Motor neuron (in vitro differentiated cells): ENCODE measurements around the gene HAPSTR1. TPM values are rescaled to one million over a fixed set of nuclear protein-coding genes. Genes with fewer than 3 reads are reported as not detected.

ENCODE experiments used
- ATAC-seq, 8 experiments: fragments of 200-7000 bp; cut with Tn5 transposase; replicated peaks in 6 of 8; 2 replicates each; pipeline ENCODE4 v1.8.0; 2021; ENCODE audit warnings: mild to moderate bottlenecking in 8 of 8, moderate library complexity in 8 of 8
- H3K27ac ChIP-seq, 2 donors: fragments of 250-450 bp; sonication (Bioruptor Pico); 2 replicates each; pipeline ENCODE4 v1.9.0; 2021; ENCODE audit warnings: antibody characterized with exemption in 2 of 2, mild to moderate bottlenecking in 2 of 2, moderate library complexity in 1 of 2
- H3K4me1 ChIP-seq, 2 donors: fragments of 250-450 bp; sonication (Bioruptor Pico); replicated peaks in 1 of 2; 2 replicates each; pipeline ENCODE4 v1.6.1; 2021; ENCODE audit warnings: antibody characterized with exemption in 2 of 2, mild to moderate bottlenecking in 2 of 2, moderate library complexity in 1 of 2
- H3K4me3 ChIP-seq, 5 donors: fragments of 250-450 bp; sonication (Bioruptor Pico); 2 replicates each; pipeline ENCODE4 v1.9.0; 2021; ENCODE audit warnings: antibody characterized with exemption in 5 of 5, mild to moderate bottlenecking in 5 of 5, moderate library complexity in 4 of 5
- WGBS, 10 experiments: fragments of 450-650 bp; shearing (Covaris generic); methylation state at CpG; one replicate each; pipeline ENCODE4 v1.0.0; 2022; 5-methylcytosine and 5-hydroxymethylcytosine counted together
- in situ Hi-C, 9 experiments: fragments of 400-800 bp; cut with MboI; loops; one replicate each; pipeline ENCODE4 v1.15.0; 2021; ENCODE audit warnings: low sequenced_read_pairs in 9 of 9, low pct_unique_long_range_greater_than_20kb in 2 of 9; ENCODE audit not compliant: unreplicated experiment in 9 of 9
- total RNA-seq, 8 experiments: library from RNA; unstranded; fragments of 300-600 nt; gene quantifications; 2 replicates each; pipeline versions ENCODE4 v1.2.3 to v1.2.4, GENCODE V29; 2022

The HAPSTR1 gene
- total RNA-seq, 8 experiments from 2014 or later = 31.3 to 74.1 (median 46.4) TPM

- WGBS, 10 experiments = 63 to 100% (median 93%) methylated on average over 2 to 8 of the region's 9 CpGs; no CpG with 5 or more reads in 1 of the 10 experiments
- peak in 2 of 8 experiments; percentile 3 to 23 for ATAC-seq
- Histone ChIP-seq H3K27ac (no peak overlapping the region), H3K4me1 (peaks cover 36 to 59% of the 10 kb centered on the region in 2 donors), H3K4me3 (no peak overlapping the region)
- in situ Hi-C loops = no loop called here
Observed at GRCh38 chr16:9107025-9107970, 15.9 kb downstream of the HAPSTR1 start.

- WGBS, 10 experiments = 32 to 100% (median 89%) methylated on average over 1 to 4 of the region's 4 CpGs; no CpG with 5 or more reads in 4 of the 10 experiments
- peak in 1 of 8 experiments; percentile 20 for ATAC-seq
- Histone ChIP-seq H3K27ac (no peak overlapping the region), H3K4me3 (no peak overlapping the region), H3K4me1 (peaks cover 35 to 58% of the 10 kb centered on the region in 2 donors)
- in situ Hi-C loops = no loop called here
Observed at GRCh38 chr16:9109255-9109654, 17.8 kb downstream of the HAPSTR1 start.

GRCh38 chr16:9112166-9112843 lies 20.9 kb downstream of the HAPSTR1 start:
- H3K4me3 ChIP-seq = no peak overlapping the region
- WGBS, 10 experiments = 23 to 100% (median 48%) methylated on average over 1 to 5 of the region's 5 CpGs; no CpG with 5 or more reads in 2 of the 10 experiments
- peak in 7 of 8 experiments; percentile 17 to 36 (median 20) for ATAC-seq
- in situ Hi-C loops = no loop called here
- no peak overlapping the region for H3K27ac ChIP-seq
- H3K4me1 ChIP-seq = peaks cover 31 to 48% of the 10 kb centered on the region in 2 donors

- H3K27ac ChIP-seq = no peak overlapping the region
- in situ Hi-C loops = no loop called here
- ATAC-seq = no peak
- no peak overlapping the region for H3K4me3 ChIP-seq
- H3K4me1 ChIP-seq = peaks cover 31 to 46% of the 10 kb centered on the region in 2 donors
- WGBS, 10 experiments = 38 to 100% (median 77%) methylated on average over 1 of the region's 1 CpG; no CpG with 5 or more reads in 2 of the 10 experiments
Observed at GRCh38 chr16:9112844-9113186, 21.4 kb downstream of the HAPSTR1 start.

GRCh38 chr16:9113707-9114106 lies 22.3 kb downstream of the HAPSTR1 start:
- peaks cover 26 to 40% of the 10 kb centered on the region in 2 donors for H3K4me1 ChIP-seq
- ATAC-seq = no peak
- in situ Hi-C loops = no loop called here
- WGBS, 10 experiments = 95 to 100% (median 100%) methylated on average over 1 to 3 of the region's 3 CpGs
- no peak overlapping the region for H3K27ac ChIP-seq
- no peak overlapping the region for H3K4me3 ChIP-seq

GRCh38 chr16:9114112-9114511 lies 22.7 kb downstream of the HAPSTR1 start:
- in situ Hi-C loops = no loop called here
- no peak overlapping the region for H3K4me3 ChIP-seq
- 80 to 100% (median 93%) methylated on average over 1 to 5 of the region's 5 CpGs; no CpG with 5 or more reads in 1 of the 10 experiments for WGBS, 10 experiments
- peaks cover 22 to 36% of the 10 kb centered on the region in 2 donors for H3K4me1 ChIP-seq
- no peak overlapping the region for H3K27ac ChIP-seq
- ATAC-seq = no peak

GRCh38 chr16:9114842-9115241 lies 23.4 kb downstream of the HAPSTR1 start:
- Histone ChIP-seq H3K4me1 (peaks cover 14 to 29% of the 10 kb centered on the region in 2 donors), H3K4me3 (no peak overlapping the region), H3K27ac (no peak overlapping the region)
- WGBS, 10 experiments = 90 to 100% (median 100%) methylated on average over 1 to 3 of the region's 3 CpGs; no CpG with 5 or more reads in 5 of the 10 experiments
- in situ Hi-C loops = no loop called here
- ATAC-seq = no peak

- no peak for ATAC-seq
- 22 to 100% (median 85%) methylated on average over 1 to 3 of the region's 3 CpGs; no CpG with 5 or more reads in 2 of the 10 experiments for WGBS, 10 experiments
- peaks cover 13 to 25% of the 10 kb centered on the region in 2 donors for H3K4me1 ChIP-seq
- no peak overlapping the region for H3K4me3 ChIP-seq
- in situ Hi-C loops = no loop called here
- no peak overlapping the region for H3K27ac ChIP-seq
Observed at GRCh38 chr16:9115277-9115676, 23.8 kb downstream of the HAPSTR1 start.

GRCh38 chr16:9116141-9116540 lies 24.7 kb downstream of the HAPSTR1 start:
- ATAC-seq = no peak
- Histone ChIP-seq H3K4me1 (peaks cover 8 to 18% of the 10 kb centered on the region in 2 donors), H3K27ac (no peak overlapping the region), H3K4me3 (no peak overlapping the region)
- in situ Hi-C loops = no loop called here
- WGBS, 10 experiments = 67 to 100% (median 100%) methylated on average over 1 to 2 of the region's 2 CpGs; no CpG with 5 or more reads in 5 of the 10 experiments

GRCh38 chr16:9118170-9118569 lies 26.7 kb downstream of the HAPSTR1 start:
- ATAC-seq = no peak
- H3K4me1 ChIP-seq = no peaks in the 10 kb centered on the region
- no peak overlapping the region for H3K4me3 ChIP-seq
- H3K27ac ChIP-seq = no peak overlapping the region
- in situ Hi-C loops = no loop called here

GRCh38 chr16:9119795-9120194 lies 28.4 kb downstream of the HAPSTR1 start:
- Histone ChIP-seq H3K4me3 (no peak overlapping the region), H3K4me1 (no peaks in the 10 kb centered on the region), H3K27ac (no peak overlapping the region)
- 0 to 100% (median 50%) methylated on average over 1 to 3 of the region's 3 CpGs; no CpG with 5 or more reads in 1 of the 10 experiments for WGBS, 10 experiments
- ATAC-seq = peak in 1 of 8 experiments; percentile 42
- in situ Hi-C loops = no loop called here

- ATAC-seq = no peak
- Histone ChIP-seq H3K27ac (no peak overlapping the region), H3K4me3 (no peak overlapping the region), H3K4me1 (peaks cover 0 to under 1% of the 10 kb centered on the region in 2 donors)
- in situ Hi-C loops = no loop called here
- WGBS, 10 experiments = 20 to 100% (median 93%) methylated on average over 1 to 3 of the region's 5 CpGs; no CpG with 5 or more reads in 3 of the 10 experiments
Observed at GRCh38 chr16:9122342-9122741, 30.9 kb downstream of the HAPSTR1 start.

- WGBS, 10 experiments = 65 to 100% (median 88%) methylated on average over 1 to 2 of the region's 2 CpGs; no CpG with 5 or more reads in 4 of the 10 experiments
- in situ Hi-C loops = no loop called here
- ATAC-seq = no peak
- H3K4me1 ChIP-seq = peaks cover 0 to 6% of the 10 kb centered on the region in 2 donors
- H3K27ac ChIP-seq = no peak overlapping the region
- H3K4me3 ChIP-seq = no peak overlapping the region
Observed at GRCh38 chr16:9122969-9123368, 31.5 kb downstream of the HAPSTR1 start.
